OCI-LY3 (cell line): ENCODE data around the gene PAN2.
"Not testable (repeated sequence)": the region's sequence is repeated elsewhere in the genome, so short reads cannot be mapped to it uniquely, and the experiment has no call there.

Source experiments
- EZH2phosphoT487 ChIP-seq: fragments of 200-600 bp; shearing (Covaris generic); IDR thresholded peaks from 2 replicates; pipeline ENCODE4 v1.6.1; 2018; ENCODE audit warnings: antibody characterized with exemption, mixed run types, low read depth
- TF ChIP-seq, protein P1 (sequence below): fragments of 200-600, 300-600 bp; sonication (generic); IDR thresholded peaks from 2 replicates; pipeline ENCODE4 v1.5.1; 2014; ENCODE audit warnings: antibody characterized with exemption, low read length, low read depth

DNA sequence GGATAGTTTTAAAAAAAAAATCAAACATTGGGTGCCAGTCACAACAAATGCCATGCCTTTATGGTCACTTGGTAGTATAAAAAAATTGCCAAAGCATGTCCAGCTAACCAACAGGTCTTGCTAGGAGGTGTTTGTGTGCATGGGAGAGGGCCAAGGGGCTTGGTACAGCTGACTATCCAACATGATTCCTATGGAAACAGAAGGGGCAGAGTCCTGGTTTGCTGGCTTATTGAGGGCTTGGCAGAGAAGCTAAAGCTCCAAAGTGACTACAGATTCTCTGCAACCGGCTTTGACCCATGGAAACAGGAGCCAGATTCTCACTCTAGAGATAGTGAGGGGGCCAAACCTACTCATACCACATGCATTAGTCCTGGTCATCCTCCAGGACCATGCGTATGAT lies 61.3 kb downstream of the PAN2 start:
- TF ChIP-seq, protein P1, sequence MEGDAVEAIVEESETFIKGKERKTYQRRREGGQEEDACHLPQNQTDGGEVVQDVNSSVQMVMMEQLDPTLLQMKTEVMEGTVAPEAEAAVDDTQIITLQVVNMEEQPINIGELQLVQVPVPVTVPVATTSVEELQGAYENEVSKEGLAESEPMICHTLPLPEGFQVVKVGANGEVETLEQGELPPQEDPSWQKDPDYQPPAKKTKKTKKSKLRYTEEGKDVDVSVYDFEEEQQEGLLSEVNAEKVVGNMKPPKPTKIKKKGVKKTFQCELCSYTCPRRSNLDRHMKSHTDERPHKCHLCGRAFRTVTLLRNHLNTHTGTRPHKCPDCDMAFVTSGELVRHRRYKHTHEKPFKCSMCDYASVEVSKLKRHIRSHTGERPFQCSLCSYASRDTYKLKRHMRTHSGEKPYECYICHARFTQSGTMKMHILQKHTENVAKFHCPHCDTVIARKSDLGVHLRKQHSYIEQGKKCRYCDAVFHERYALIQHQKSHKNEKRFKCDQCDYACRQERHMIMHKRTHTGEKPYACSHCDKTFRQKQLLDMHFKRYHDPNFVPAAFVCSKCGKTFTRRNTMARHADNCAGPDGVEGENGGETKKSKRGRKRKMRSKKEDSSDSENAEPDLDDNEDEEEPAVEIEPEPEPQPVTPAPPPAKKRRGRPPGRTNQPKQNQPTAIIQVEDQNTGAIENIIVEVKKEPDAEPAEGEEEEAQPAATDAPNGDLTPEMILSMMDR, result not testable (repeated sequence)
- TF ChIP-seq EZH2phosphoT487, result not testable (repeated sequence)
